HTERT RPE-1 (cell line): Measurements from ENCODE around the gene PCDH18.
"Not testable (repeated sequence)": the region's sequence is repeated elsewhere in the genome, so short reads cannot be mapped to it uniquely, and the experiment has no call there.

Experiments used
- in situ Hi-C: fragments of 300-500 bp; cut with MboI; formaldehyde crosslinking; loops from 4 replicates; pipeline ENCODE4 v1.14.3; 2020; ENCODE audit warnings: low sequenced_read_pairs

PCDH18 gene

GRCh38 chr4:137531168-137531985 lies 917 bp downstream of the PCDH18 start:
- in situ Hi-C loops: no loop called here

- in situ Hi-C loops: no loop called here
These were observed 2.1 kb downstream of the PCDH18 start for GRCh38 chr4:137530176-137530575.

GRCh38 chr4:137529432-137529831 lies 2.9 kb downstream of the PCDH18 start:
- in situ Hi-C loops: no loop called here

GRCh38 chr4:137528673-137529072 lies 3.6 kb downstream of the PCDH18 start:
- in situ Hi-C loops: no loop called here

- in situ Hi-C loops: no loop called here
These were observed 5.6 kb downstream of the PCDH18 start for GRCh38 chr4:137526681-137527080.

GRCh38 chr4:137524725-137525369 lies 7.4 kb downstream of the PCDH18 start:
- in situ Hi-C loops: no loop called here

- in situ Hi-C loops: no loop called here
These were observed 9.0 kb downstream of the PCDH18 start for GRCh38 chr4:137523329-137523728.

GRCh38 chr4:137521053-137521452 lies 11.2 kb downstream of the PCDH18 start:
- in situ Hi-C loops: no loop called here

- in situ Hi-C loops: no loop called here
These were observed 12.9 kb downstream of the PCDH18 start for GRCh38 chr4:137519406-137519805.

- in situ Hi-C loops: not testable (repeated sequence)
These were observed 15.0 kb downstream of the PCDH18 start for GRCh38 chr4:137517323-137517722.

GRCh38 chr4:137514406-137515111 lies 17.7 kb downstream of the PCDH18 start:
- in situ Hi-C loops: no loop called here

- in situ Hi-C loops: no loop called here
These were observed 21.6 kb downstream of the PCDH18 start for GRCh38 chr4:137510557-137511265.

- in situ Hi-C loops: no loop called here
These were observed 22.4 kb downstream of the PCDH18 start for GRCh38 chr4:137509855-137510282.

- in situ Hi-C loops: no loop called here
These were observed 29.8 kb downstream of the PCDH18 start for GRCh38 chr4:137502339-137503129.

GRCh38 chr4:137496267-137496666 lies 36.0 kb downstream of the PCDH18 start:
- in situ Hi-C loops: not testable (repeated sequence)

- in situ Hi-C loops: no loop called here
These were observed 36.7 kb downstream of the PCDH18 start for GRCh38 chr4:137495578-137495977.

GRCh38 chr4:137483313-137483959 lies 48.9 kb downstream of the PCDH18 start:
- in situ Hi-C loops: not testable (repeated sequence)

- in situ Hi-C loops: not testable (repeated sequence)
These were observed 52.6 kb downstream of the PCDH18 start for GRCh38 chr4:137479657-137480056.

GRCh38 chr4:137476345-137476744 lies 55.9 kb downstream of the PCDH18 start:
- in situ Hi-C loops: no loop called here
